HepG2 (cell line): ENCODE measurements around the gene MND1. TPM values are rescaled to one million over a fixed set of nuclear protein-coding genes. Genes with fewer than 3 reads are reported as not detected.

Experiments used
- ATAC-seq: fragments of 200-7000 bp; cut with Tn5 transposase; 3 replicates; pipeline ENCODE4 v1.9.1; 2020; ENCODE audit warnings: mild to moderate bottlenecking, moderate library complexity
- BruUV-seq: library from RNA; stranded (reverse); fragments of 400-500 nt; replicated peaks from 2 replicates; lab custom pipeline; 2021; lab: Mats Ljungman, UMichigan
- CTCF ChIA-PET: fragments of 300-600 bp; formaldehyde crosslinking; extraction: SDS; loops from one replicate; lab custom pipeline; 2021; ENCODE audit warnings: low total read pairs, inconsistent platforms, low intra/inter-chr PET ratio; lab: Yijun Ruan, JAX
- POLR2A ChIA-PET: fragments of 350-600 bp; sonication (Branson Sonifier 250); formaldehyde crosslinking; loops from one replicate; lab custom pipeline; 2020; ENCODE audit warnings: antibody characterized with exemption, inconsistent platforms; lab: Yijun Ruan, JAX
- DNase-seq: peaks from one replicate; pipeline ENCODE4 v3.0.0-alpha.2; 2015; ENCODE audit warnings: low spot score
- FAIRE-seq: peaks from 3 replicates; lab custom pipeline; 2011; peaks lifted over from hg19 to GRCh38; lab: Jason Lieb, UNC
- H2AFZ ChIP-seq: one replicate; pipeline ENCODE4 v1.6.1; 2011; ENCODE audit warnings: low read length, inconsistent platforms
- H3K27ac ChIP-seq: fragments of 300-600 bp; 3 replicates; pipeline ENCODE4 v1.8.0; 2011; ENCODE audit warnings: mixed run types, mild to moderate bottlenecking, mixed read lengths, low read length, inconsistent platforms; ENCODE audit not compliant: insufficient read depth; ENCODE audit errors: extremely low read length
- H3K27me3 ChIP-seq, 2 experiments: fragments of 200-600 bp in 1 of 2; 2 replicates in 1 of 2; 3 replicates in 1 of 2; pipeline versions ENCODE4 v1.6.0 to v1.8.0; 2011; ENCODE audit warnings: low read length in 2 of 2, mild to moderate bottlenecking in 2 of 2, moderate library complexity in 2 of 2, inconsistent platforms in 1 of 2; ENCODE audit not compliant: insufficient read depth in 2 of 2, control insufficient read depth in 1 of 2
- H3K36me3 ChIP-seq, 2 experiments: fragments of 200-600 bp in 1 of 2; replicated peaks in 1 of 2; 2 replicates in 1 of 2; 3 replicates in 1 of 2; pipeline versions ENCODE4 v1.5.1 to v1.8.0; 2011; ENCODE audit warnings: low read length in 2 of 2, inconsistent platforms in 1 of 2; ENCODE audit not compliant: insufficient read depth in 2 of 2, control insufficient read depth in 1 of 2
- H3K4me1 ChIP-seq: 2 replicates; pipeline ENCODE4 v1.5.1; 2012; ENCODE audit warnings: low read length, inconsistent platforms; ENCODE audit not compliant: insufficient read depth
- H3K4me2 ChIP-seq: 2 replicates; pipeline ENCODE4 v1.6.0; 2011; ENCODE audit warnings: low read depth, low read length, inconsistent platforms
- H3K4me3 ChIP-seq, 3 experiments: fragments of 200-600 bp in 1 of 3; sonication (generic), shearing (Covaris generic) in 1 of 3; replicated peaks in 1 of 3; 2 replicates each; pipeline ENCODE4 v1.5.1; 2011 to 2016; ENCODE audit warnings: low read length in 3 of 3, inconsistent platforms in 2 of 3, low read depth in 2 of 3, mild to moderate bottlenecking in 2 of 3, control low read depth in 1 of 3, mixed read lengths in 1 of 3; ENCODE audit not compliant: insufficient read depth in 1 of 3
- H3K79me2 ChIP-seq: one replicate; pipeline ENCODE4 v1.6.1; 2011; ENCODE audit warnings: low read length, inconsistent platforms; ENCODE audit not compliant: insufficient read depth
- H3K9ac ChIP-seq: 2 replicates; pipeline ENCODE4 v1.6.0; 2011; ENCODE audit warnings: mild to moderate bottlenecking, low read depth, low read length, inconsistent platforms; ENCODE audit not compliant: insufficient read depth
- H3K9me3 ChIP-seq: 2 replicates; pipeline ENCODE4 v1.5.1; 2012; ENCODE audit warnings: mild to moderate bottlenecking, low read length
- H4K20me1 ChIP-seq: 2 replicates; pipeline ENCODE4 v1.6.0; 2011; ENCODE audit warnings: inconsistent platforms, mild to moderate bottlenecking, low read length, moderate library complexity; ENCODE audit not compliant: insufficient read depth
- NFRKB ChIP-seq: fragments of 450-650 bp; IDR thresholded peaks from 2 replicates; pipeline ENCODE4 v1.6.1; 2017
- TBX3 ChIP-seq: fragments of 450-650 bp; IDR thresholded peaks from 2 replicates; pipeline ENCODE4 v1.6.1; 2017; ENCODE audit warnings: antibody characterized with exemption, mild to moderate bottlenecking, inconsistent platforms, borderline replicate concordance
- TERF1 ChIP-seq: sonication (generic); formaldehyde crosslinking; IDR thresholded peaks from 2 replicates; pipeline ENCODE4 v1.8.0; 2022; ENCODE audit warnings: mild to moderate bottlenecking, missing genetic modification reagents, moderate library complexity
- ZKSCAN5 ChIP-seq: sonication (generic); formaldehyde crosslinking; IDR thresholded peaks from 2 replicates; pipeline ENCODE4 v1.5.1; 2020; ENCODE audit warnings: mild to moderate bottlenecking, missing genetic modification reagents
- ZNF121 ChIP-seq: sonication (generic); formaldehyde crosslinking; IDR thresholded peaks from 2 replicates; pipeline ENCODE4 v1.5.0; 2020; ENCODE audit warnings: mild to moderate bottlenecking, missing genetic modification reagents
- WGBS: methylation state at CpG from one replicate; pipeline ENCODE4 v1.1.6; 2017; ENCODE audit warnings: low lambda C conversion rate; 5-methylcytosine and 5-hydroxymethylcytosine counted together
- in situ Hi-C: cut with HindIII; loops from 2 replicates; pipeline ENCODE4 v1.10.0; 2017; ENCODE audit warnings: low pct_unique_long_range_greater_than_20kb; ENCODE audit not compliant: extremely low pct_ligation_motif_present
- intact Hi-C: fragments of 100-400 bp; cut with micrococcal nuclease; formaldehyde crosslinking; loops from one replicate; pipeline ENCODE4 v1.10.0; 2022; ENCODE audit not compliant: unreplicated experiment
- polyA plus RNA-seq, 8 experiments: library from polyadenylated mRNA; depleted of rRNA in 3 of 8; stranded (reverse) in 7 of 8; unstranded in 1 of 8; fragments of >200 nt; fragmentation: Illumina TruSeq in 4 of 8; extraction: Trizol in 4 of 8; gene quantifications; 2 replicates each; pipeline versions ENCODE4 v1.2.1 to v1.2.3, GENCODE V29; 2011 to 2016; ENCODE audit warnings: low read depth in 4 of 8, missing spikeins in 1 of 8, mixed read lengths in 1 of 8; ENCODE audit not compliant: insufficient read depth in 1 of 8
- total RNA-seq, 5 experiments: library from RNA; depleted of rRNA; stranded (reverse); fragments of >200 nt; fragmentation: Illumina TruSeq; extraction: Trizol; gene quantifications; 2 replicates each; pipeline ENCODE4 v1.2.3, GENCODE V29; 2016; ENCODE audit warnings: low read depth in 1 of 5

MND1 gene
- total and polyA plus RNA-seq, 2 of the 13 experiments (the other 11 are each of a cell fraction or from before 2014, with no cell fraction given) = 4.8 to 30.7 TPM

GRCh38 chr4:153407906-153408305, 63.4 kb downstream of the MND1 start:
- FAIRE-seq = no peak

GRCh38 chr4:153408932-153409331, 64.4 kb downstream of the MND1 start:
- 98% methylated on average over 3 of the region's 3 CpGs for WGBS
- Histone ChIP-seq H3K4me2 (no peak overlapping the region), H3K9me3 (no peaks in the 10 kb centered on the region), H3K4me1 (no peaks in the 10 kb centered on the region), H3K4me3 (no peak overlapping the region), H2AFZ (no peak overlapping the region), H3K9ac (no peak overlapping the region), H3K27ac (no peak overlapping the region), H3K27me3 (no peaks in the 10 kb centered on the region), H3K36me3 (peaks cover 0 to 1% of the 10 kb centered on the region in 2 experiments; a peak in 2 of 5 replicates), H3K79me2 (no peaks in the 10 kb centered on the region), H4K20me1 (no peaks in the 10 kb centered on the region)
- CTCF ChIA-PET = no interaction called here
- ATAC-seq (no peak), DNase-seq (no peak), FAIRE-seq (no peak)
- TF ChIP-seq TERF1 (no peak), NFRKB (no peak), TBX3 (no peak)
- in situ Hi-C loops (no loop called here), intact Hi-C loops (no loop called here)
- POLR2A ChIA-PET = no interaction called here
- no TSS peak for BruUV-seq

More at GRCh38 chr4:153407906-153408305, 63.4 kb downstream of the MND1 start:
- H3K9ac ChIP-seq = no peak overlapping the region
- no peaks in the 10 kb centered on the region for H3K27me3 ChIP-seq
- no peaks in the 10 kb centered on the region for H3K79me2 ChIP-seq
- no peak overlapping the region for H3K4me3 ChIP-seq
- WGBS = 96% methylated on average over 3 of the region's 3 CpGs
- no peak for ATAC-seq
- no peaks in the 10 kb centered on the region for H3K9me3 ChIP-seq
- no peak overlapping the region for H2AFZ ChIP-seq
- ChIA-PET POLR2A (no interaction called here), CTCF (no interaction called here)
- H4K20me1 ChIP-seq = no peaks in the 10 kb centered on the region
- H3K4me1 ChIP-seq = no peaks in the 10 kb centered on the region
- TF ChIP-seq ZKSCAN5 (CRISPR knock-in tag) = no peak
- TF ChIP-seq ZNF121 (CRISPR knock-in tag) = peak; percentile 18; the same call in 1 of the 2 replicates
- TF ChIP-seq, all 625 proteins: peak for 1
- Histone ChIP-seq H3K27ac (no peak overlapping the region), H3K4me2 (no peak overlapping the region), H3K36me3 (no peaks in the 10 kb centered on the region; a peak in 2 of 5 replicates)
- intact Hi-C loops = no loop called here
- in situ Hi-C loops = no loop called here
- no TSS peak for BruUV-seq
- no peak for DNase-seq
